HCT116 (cell line): ENCODE results near the gene LSMEM2. TPM values are rescaled to one million over a fixed set of nuclear protein-coding genes. Genes with fewer than 3 reads are reported as not detected.

ENCODE experiments used
- ATAC-seq: fragments of 200-7000 bp; cut with Tn5 transposase; 2 replicates; pipeline ENCODE4 v1.9.1; 2020; ENCODE audit warnings: mild to moderate bottlenecking, moderate library complexity
- BruUV-seq: library from RNA; stranded (reverse); fragments of 400-500 nt; replicated peaks from 2 replicates; lab custom pipeline; 2021; lab: Mats Ljungman, UMichigan
- CTCF ChIA-PET: fragments of 300-600 bp; sonication (Branson Sonifier 250); formaldehyde crosslinking; loops from one replicate; lab custom pipeline; 2021; ENCODE audit warnings: antibody characterized with exemption; lab: Charles Lee
- POLR2A ChIA-PET: fragments of 300-600, 350-600 bp; sonication (Branson Sonifier 250); formaldehyde crosslinking; loops from one replicate; lab custom pipeline; 2021; ENCODE audit warnings: antibody characterized with exemption; lab: Charles Lee
- RAD21 ChIA-PET, 2 experiments: fragments of 300-600 bp; sonication (Branson Sonifier 250); formaldehyde crosslinking; loops; one replicate each; lab custom pipeline; 2023; ENCODE audit warnings: low total read pairs in 2 of 2; ENCODE audit not compliant: uncharacterized antibody in 2 of 2, unreplicated experiment in 2 of 2, low non-redundant PET in 1 of 2; lab: Charles Lee
- DNase-seq: peaks from one replicate; pipeline ENCODE4 v3.0.0-alpha.2; 2010; ENCODE audit warnings: low read depth, low spot score
- H2AFZ ChIP-seq: fragments of 200-600 bp; shearing (Covaris generic), sonication (generic); 2 replicates; pipeline ENCODE4 v1.6.1; 2017; ENCODE audit warnings: low read depth, mixed run types, mixed read lengths, antibody characterized with exemption, low read length; ENCODE audit not compliant: poor library complexity, severe bottlenecking
- H3K27ac ChIP-seq: 2 replicates; pipeline ENCODE4 v1.5.1; 2012; ENCODE audit warnings: low read depth, low read length
- H3K27me3 ChIP-seq: fragments of 200-600 bp; sonication (generic); 2 replicates; pipeline ENCODE4 v1.6.1; 2016; ENCODE audit warnings: mixed run types, low read length, mixed read lengths; ENCODE audit not compliant: insufficient read depth
- H3K36me3 ChIP-seq, 2 experiments: fragments of 200-500 bp in 1 of 2; fragments of 200-600 bp in 1 of 2; sonication (Bioruptor generic) in 1 of 2; sonication (generic) in 1 of 2; 2 replicates each; pipeline versions ENCODE4 v1.5.1 to v1.6.1; 2014 to 2016; ENCODE audit warnings: low read length in 2 of 2, inconsistent platforms in 1 of 2, mixed read lengths in 1 of 2, mixed run types in 1 of 2; ENCODE audit not compliant: insufficient read depth in 2 of 2, control insufficient read depth in 1 of 2
- H3K4me1 ChIP-seq, 2 experiments: fragments of 200-600 bp in 1 of 2; sonication (generic) in 1 of 2; 2 replicates each; pipeline versions ENCODE4 v1.5.1 to v1.6.1; 2012 to 2017; ENCODE audit warnings: low read length in 2 of 2, inconsistent platforms in 1 of 2, mild to moderate bottlenecking in 1 of 2, mixed read lengths in 1 of 2, mixed run types in 1 of 2, moderate library complexity in 1 of 2; ENCODE audit not compliant: insufficient read depth in 2 of 2, control insufficient read depth in 1 of 2
- H3K4me2 ChIP-seq: fragments of 200-600 bp; sonication (generic); 2 replicates; pipeline ENCODE4 v1.6.1; 2017; ENCODE audit warnings: mixed run types, low read length, mixed read lengths
- H3K4me3 ChIP-seq, 2 experiments: fragments of 200-600 bp in 1 of 2; sonication (generic) in 1 of 2; replicated peaks in 1 of 2; 2 replicates each; pipeline ENCODE4 v1.5.1; 2011 to 2016; ENCODE audit warnings: low read length in 2 of 2, control low read depth in 1 of 2, low read depth in 1 of 2, mild to moderate bottlenecking in 1 of 2, mixed read lengths in 1 of 2, mixed run types in 1 of 2
- H3K79me2 ChIP-seq: fragments of 200-600 bp; sonication (generic); 2 replicates; pipeline ENCODE4 v1.6.1; 2017; ENCODE audit warnings: mild to moderate bottlenecking, mixed run types, low read length, moderate library complexity, mixed read lengths; ENCODE audit not compliant: insufficient read depth
- H3K9ac ChIP-seq: fragments of 200-600 bp; sonication (generic); 2 replicates; pipeline ENCODE4 v1.6.1; 2016; ENCODE audit warnings: low read length, mixed read lengths
- H3K9me2 ChIP-seq: fragments of 200-600 bp; sonication (generic), shearing (Covaris generic); 2 replicates; pipeline ENCODE4 v1.6.1; 2017; ENCODE audit warnings: mixed run types, mild to moderate bottlenecking, moderate library complexity; ENCODE audit not compliant: insufficient read depth
- H3K9me3 ChIP-seq, 2 experiments: fragments of 200-500 bp in 1 of 2; fragments of 200-600 bp in 1 of 2; sonication (Bioruptor generic) in 1 of 2; sonication (generic) in 1 of 2; 2 replicates each; pipeline ENCODE4 v1.6.1; 2014 to 2017; ENCODE audit warnings: low read length in 2 of 2, mixed read lengths in 2 of 2, inconsistent platforms in 1 of 2, low read depth in 1 of 2, mild to moderate bottlenecking in 1 of 2, mixed run types in 1 of 2, moderate library complexity in 1 of 2; ENCODE audit not compliant: control insufficient read depth in 1 of 2, insufficient read depth in 1 of 2
- H4K20me1 ChIP-seq: fragments of 200-600 bp; sonication (generic), shearing (Covaris generic); 2 replicates; pipeline ENCODE4 v1.6.1; 2017; ENCODE audit warnings: mixed run types, mild to moderate bottlenecking, moderate library complexity; ENCODE audit not compliant: insufficient read depth
- CEBPB ChIP-seq: IDR thresholded peaks from 2 replicates; pipeline ENCODE4 v1.6.1; 2012; ENCODE audit warnings: low read depth
- EGR1 ChIP-seq: IDR thresholded peaks from 2 replicates; pipeline ENCODE4 v1.6.1; 2012; ENCODE audit warnings: low read depth
- ELF1 ChIP-seq: IDR thresholded peaks from 2 replicates; pipeline ENCODE4 v1.6.1; 2012; ENCODE audit warnings: low read depth, borderline replicate concordance
- EZH2 ChIP-seq: fragments of 200-600 bp; sonication (generic); IDR thresholded peaks from 2 replicates; pipeline ENCODE4 v1.6.1; 2017; ENCODE audit warnings: antibody characterized with exemption, mixed run types
- EZH2phosphoT487 ChIP-seq: fragments of 200-600 bp; IDR thresholded peaks from 2 replicates; pipeline ENCODE4 v1.6.1; 2018; ENCODE audit warnings: antibody characterized with exemption, borderline replicate concordance
- FOSL1 ChIP-seq: IDR thresholded peaks from 2 replicates; pipeline ENCODE4 v1.6.1; 2012; ENCODE audit warnings: low read depth
- POLR2A ChIP-seq: IDR thresholded peaks from 2 replicates; pipeline ENCODE4 v1.7.0; 2011; ENCODE audit warnings: borderline replicate concordance; ENCODE audit not compliant: insufficient read depth, insufficient read length; ENCODE audit errors: extremely low read depth
- RAD21 ChIP-seq: IDR thresholded peaks from 2 replicates; pipeline ENCODE4 v1.6.1; 2012; ENCODE audit warnings: low read depth, mild to moderate bottlenecking
- SIN3A ChIP-seq: IDR thresholded peaks from 2 replicates; pipeline ENCODE4 v1.6.1; 2012; ENCODE audit warnings: low read depth
- SP1 ChIP-seq: IDR thresholded peaks from 2 replicates; pipeline ENCODE4 v1.6.1; 2012; ENCODE audit warnings: low read depth
- TCF7L2 ChIP-seq: IDR thresholded peaks from 2 replicates; pipeline ENCODE4 v1.7.0; 2011; ENCODE audit warnings: borderline replicate concordance, inconsistent platforms; ENCODE audit not compliant: insufficient read depth, insufficient read length; ENCODE audit errors: extremely low read depth
- YY1 ChIP-seq: IDR thresholded peaks from 2 replicates; pipeline ENCODE4 v1.6.1; 2011; ENCODE audit warnings: low read length, low read depth, moderate library complexity, mild to moderate bottlenecking; ENCODE audit not compliant: insufficient replicate concordance; ENCODE audit errors: extremely low read depth
- ZFX ChIP-seq: fragments of 450-650 bp; IDR thresholded peaks from 2 replicates; pipeline ENCODE4 v1.6.1; 2017
- ZNF274 ChIP-seq: fragments of 200-500 bp; sonication (Bioruptor generic); IDR thresholded peaks from 2 replicates; pipeline ENCODE4 v1.6.1; 2014; ENCODE audit warnings: mild to moderate bottlenecking, low read depth, low read length, inconsistent platforms
- intact Hi-C: fragments of 100-400 bp; cut with micrococcal nuclease; formaldehyde crosslinking; loops from 2 replicates; pipeline ENCODE4 v1.10.0; 2022
- total RNA-seq: library from RNA; stranded (reverse); gene quantifications from one replicate; pipeline ENCODE4 v1.2.1, GENCODE V29; 2021; ENCODE audit not compliant: unreplicated experiment
- TF ChIP-seq, protein P1 (sequence below): IDR thresholded peaks from 2 replicates; pipeline ENCODE4 v1.6.1; 2012
- TF ChIP-seq, protein P2 (sequence below): IDR thresholded peaks from 2 replicates; pipeline ENCODE4 v1.6.1; 2012
- TF ChIP-seq, protein P3 (sequence below): IDR thresholded peaks from 2 replicates; pipeline ENCODE4 v1.6.1; 2011; ENCODE audit warnings: mild to moderate bottlenecking, low read length, moderate library complexity; ENCODE audit not compliant: insufficient replicate concordance; ENCODE audit errors: extremely low read depth
- TF ChIP-seq, protein P4 (sequence below): IDR thresholded peaks from 2 replicates; pipeline ENCODE4 v1.6.1; 2012; ENCODE audit warnings: low read depth

Gene LSMEM2
- total RNA-seq, 1 experiment from 2014 or later: not detected

DNA sequence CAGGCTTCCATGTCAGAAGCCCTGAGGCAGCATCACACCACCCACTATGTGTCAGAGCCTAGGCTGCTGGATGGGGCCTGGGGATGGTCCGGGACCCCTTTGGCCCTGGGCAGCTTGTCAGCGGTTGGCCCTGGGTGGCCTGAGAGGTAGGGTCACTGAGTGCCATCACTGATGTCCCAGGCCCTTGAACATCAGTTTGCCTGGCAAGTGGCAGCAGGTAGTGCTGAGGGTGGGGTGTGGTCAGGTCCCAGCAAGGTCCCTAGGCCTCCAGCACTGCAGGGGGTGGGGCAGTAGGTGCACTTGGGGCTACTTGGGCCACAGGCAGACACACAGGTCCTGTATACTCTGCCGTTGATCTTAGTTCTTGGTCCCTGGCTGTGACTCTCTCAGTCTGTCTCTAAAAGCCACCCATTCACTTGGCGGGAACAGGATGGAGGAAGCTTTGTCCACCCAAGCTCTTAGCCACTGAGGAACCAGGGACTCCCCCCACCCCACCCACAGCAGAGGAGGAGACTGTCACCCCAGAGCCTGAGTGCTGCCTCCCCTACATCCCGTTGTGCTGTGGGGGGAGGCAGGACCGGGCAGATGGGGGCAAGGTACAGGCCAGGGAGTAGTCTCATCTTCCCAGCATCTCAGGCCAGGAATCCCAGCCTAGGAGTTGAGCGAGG lies 37.0 kb upstream of the LSMEM2 start:
- Histone ChIP-seq H3K4me3 (no peak overlapping the region), H3K79me2 (peaks cover 95% of the 10 kb centered on the region), H3K36me3 (peaks cover 0 to 5% of the 10 kb centered on the region in 2 experiments; a peak in 1 of 4 replicates), H3K9ac (no peak overlapping the region), H3K4me1 (peaks cover 39 to 58% of the 10 kb centered on the region in 2 experiments), H3K27ac (peak overlapping the region; percentile 13; the same call in 1 of the 2 replicates), H3K9me3 (no peaks in the 10 kb centered on the region), H2AFZ (no peak overlapping the region), H3K9me2 (no peaks in the 10 kb centered on the region)
- intact Hi-C loops: no loop called here
- no TSS peak for BruUV-seq
- ChIA-PET RAD21 (no interaction called here), POLR2A (no interaction called here), CTCF (no interaction called here)
- ATAC-seq: no peak
- DNase-seq: no peak
- TF ChIP-seq, protein P1, sequence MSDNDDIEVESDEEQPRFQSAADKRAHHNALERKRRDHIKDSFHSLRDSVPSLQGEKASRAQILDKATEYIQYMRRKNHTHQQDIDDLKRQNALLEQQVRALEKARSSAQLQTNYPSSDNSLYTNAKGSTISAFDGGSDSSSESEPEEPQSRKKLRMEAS: no peak
- TF ChIP-seq, protein P2, sequence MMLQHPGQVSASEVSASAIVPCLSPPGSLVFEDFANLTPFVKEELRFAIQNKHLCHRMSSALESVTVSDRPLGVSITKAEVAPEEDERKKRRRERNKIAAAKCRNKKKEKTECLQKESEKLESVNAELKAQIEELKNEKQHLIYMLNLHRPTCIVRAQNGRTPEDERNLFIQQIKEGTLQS: no peak
- TF ChIP-seq ZNF274 (no peak), RAD21 (no peak), FOSL1 (no peak), CEBPB (no peak), POLR2A (no peak), TCF7L2 (no peak), YY1 (no peak), ELF1 (no peak), EGR1 (no peak), EZH2 (no peak), SIN3A (no peak), ZFX (no peak), SP1 (no peak), EZH2phosphoT487 (no peak)
- TF ChIP-seq, protein P3, sequence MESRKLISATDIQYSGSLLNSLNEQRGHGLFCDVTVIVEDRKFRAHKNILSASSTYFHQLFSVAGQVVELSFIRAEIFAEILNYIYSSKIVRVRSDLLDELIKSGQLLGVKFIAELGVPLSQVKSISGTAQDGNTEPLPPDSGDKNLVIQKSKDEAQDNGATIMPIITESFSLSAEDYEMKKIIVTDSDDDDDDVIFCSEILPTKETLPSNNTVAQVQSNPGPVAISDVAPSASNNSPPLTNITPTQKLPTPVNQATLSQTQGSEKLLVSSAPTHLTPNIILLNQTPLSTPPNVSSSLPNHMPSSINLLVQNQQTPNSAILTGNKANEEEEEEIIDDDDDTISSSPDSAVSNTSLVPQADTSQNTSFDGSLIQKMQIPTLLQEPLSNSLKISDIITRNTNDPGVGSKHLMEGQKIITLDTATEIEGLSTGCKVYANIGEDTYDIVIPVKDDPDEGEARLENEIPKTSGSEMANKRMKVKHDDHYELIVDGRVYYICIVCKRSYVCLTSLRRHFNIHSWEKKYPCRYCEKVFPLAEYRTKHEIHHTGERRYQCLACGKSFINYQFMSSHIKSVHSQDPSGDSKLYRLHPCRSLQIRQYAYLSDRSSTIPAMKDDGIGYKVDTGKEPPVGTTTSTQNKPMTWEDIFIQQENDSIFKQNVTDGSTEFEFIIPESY: no peak
- TF ChIP-seq, protein P4, sequence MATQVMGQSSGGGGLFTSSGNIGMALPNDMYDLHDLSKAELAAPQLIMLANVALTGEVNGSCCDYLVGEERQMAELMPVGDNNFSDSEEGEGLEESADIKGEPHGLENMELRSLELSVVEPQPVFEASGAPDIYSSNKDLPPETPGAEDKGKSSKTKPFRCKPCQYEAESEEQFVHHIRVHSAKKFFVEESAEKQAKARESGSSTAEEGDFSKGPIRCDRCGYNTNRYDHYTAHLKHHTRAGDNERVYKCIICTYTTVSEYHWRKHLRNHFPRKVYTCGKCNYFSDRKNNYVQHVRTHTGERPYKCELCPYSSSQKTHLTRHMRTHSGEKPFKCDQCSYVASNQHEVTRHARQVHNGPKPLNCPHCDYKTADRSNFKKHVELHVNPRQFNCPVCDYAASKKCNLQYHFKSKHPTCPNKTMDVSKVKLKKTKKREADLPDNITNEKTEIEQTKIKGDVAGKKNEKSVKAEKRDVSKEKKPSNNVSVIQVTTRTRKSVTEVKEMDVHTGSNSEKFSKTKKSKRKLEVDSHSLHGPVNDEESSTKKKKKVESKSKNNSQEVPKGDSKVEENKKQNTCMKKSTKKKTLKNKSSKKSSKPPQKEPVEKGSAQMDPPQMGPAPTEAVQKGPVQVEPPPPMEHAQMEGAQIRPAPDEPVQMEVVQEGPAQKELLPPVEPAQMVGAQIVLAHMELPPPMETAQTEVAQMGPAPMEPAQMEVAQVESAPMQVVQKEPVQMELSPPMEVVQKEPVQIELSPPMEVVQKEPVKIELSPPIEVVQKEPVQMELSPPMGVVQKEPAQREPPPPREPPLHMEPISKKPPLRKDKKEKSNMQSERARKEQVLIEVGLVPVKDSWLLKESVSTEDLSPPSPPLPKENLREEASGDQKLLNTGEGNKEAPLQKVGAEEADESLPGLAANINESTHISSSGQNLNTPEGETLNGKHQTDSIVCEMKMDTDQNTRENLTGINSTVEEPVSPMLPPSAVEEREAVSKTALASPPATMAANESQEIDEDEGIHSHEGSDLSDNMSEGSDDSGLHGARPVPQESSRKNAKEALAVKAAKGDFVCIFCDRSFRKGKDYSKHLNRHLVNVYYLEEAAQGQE: no peak
- TF ChIP-seq, all 23 proteins: peak for 0
- Histone ChIP-seq H3K4me2 (no peak overlapping the region), H3K27me3 (no peaks in the 10 kb centered on the region), H4K20me1 (0 out of 2 replicates have a peak, but pooled peaks cover 4% of the 10 kb centered on the region)
